NB4 (cell line): ENCODE data around the gene RMI2.

Source experiments
- POLR2A ChIP-seq: IDR thresholded peaks from 2 replicates; pipeline ENCODE4 v1.6.1; 2011; ENCODE audit warnings: mild to moderate bottlenecking; ENCODE audit not compliant: insufficient read length; ENCODE audit errors: extremely low read depth
- TF ChIP-seq, protein P1 (sequence below): IDR thresholded peaks from one replicate; pipeline ENCODE4 v1.5.1; 2012; ENCODE audit warnings: low read depth, low read length

DNA sequence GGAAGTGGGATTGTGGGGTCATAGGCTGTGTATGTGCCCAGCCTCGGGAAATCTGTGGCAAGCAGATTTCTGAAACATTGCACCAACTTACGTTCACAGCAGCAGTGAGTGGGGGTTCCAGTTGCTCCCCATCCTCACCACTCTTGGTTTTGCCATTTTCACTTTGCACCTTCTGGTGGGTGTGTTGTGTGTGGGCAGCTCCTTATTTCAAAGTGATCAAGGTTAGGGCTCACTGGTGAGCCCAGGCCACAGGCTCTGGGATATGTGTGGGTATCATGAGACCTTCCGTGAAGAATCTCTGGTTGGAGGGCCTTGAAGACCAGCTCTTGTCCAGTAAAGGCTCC is 34.7 kb upstream of the RMI2 start:
- TF ChIP-seq POLR2A, result no peak
- TF ChIP-seq, protein P1, sequence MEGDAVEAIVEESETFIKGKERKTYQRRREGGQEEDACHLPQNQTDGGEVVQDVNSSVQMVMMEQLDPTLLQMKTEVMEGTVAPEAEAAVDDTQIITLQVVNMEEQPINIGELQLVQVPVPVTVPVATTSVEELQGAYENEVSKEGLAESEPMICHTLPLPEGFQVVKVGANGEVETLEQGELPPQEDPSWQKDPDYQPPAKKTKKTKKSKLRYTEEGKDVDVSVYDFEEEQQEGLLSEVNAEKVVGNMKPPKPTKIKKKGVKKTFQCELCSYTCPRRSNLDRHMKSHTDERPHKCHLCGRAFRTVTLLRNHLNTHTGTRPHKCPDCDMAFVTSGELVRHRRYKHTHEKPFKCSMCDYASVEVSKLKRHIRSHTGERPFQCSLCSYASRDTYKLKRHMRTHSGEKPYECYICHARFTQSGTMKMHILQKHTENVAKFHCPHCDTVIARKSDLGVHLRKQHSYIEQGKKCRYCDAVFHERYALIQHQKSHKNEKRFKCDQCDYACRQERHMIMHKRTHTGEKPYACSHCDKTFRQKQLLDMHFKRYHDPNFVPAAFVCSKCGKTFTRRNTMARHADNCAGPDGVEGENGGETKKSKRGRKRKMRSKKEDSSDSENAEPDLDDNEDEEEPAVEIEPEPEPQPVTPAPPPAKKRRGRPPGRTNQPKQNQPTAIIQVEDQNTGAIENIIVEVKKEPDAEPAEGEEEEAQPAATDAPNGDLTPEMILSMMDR, result no peak
